ENCODE results near the gene HLA-G. TPM values are rescaled to one million over a fixed set of nuclear protein-coding genes. Genes with fewer than 3 reads are reported as not detected.

Gene HLA-G
- total RNA-seq, 4 donors from 2014 or later: not detected

DNA sequence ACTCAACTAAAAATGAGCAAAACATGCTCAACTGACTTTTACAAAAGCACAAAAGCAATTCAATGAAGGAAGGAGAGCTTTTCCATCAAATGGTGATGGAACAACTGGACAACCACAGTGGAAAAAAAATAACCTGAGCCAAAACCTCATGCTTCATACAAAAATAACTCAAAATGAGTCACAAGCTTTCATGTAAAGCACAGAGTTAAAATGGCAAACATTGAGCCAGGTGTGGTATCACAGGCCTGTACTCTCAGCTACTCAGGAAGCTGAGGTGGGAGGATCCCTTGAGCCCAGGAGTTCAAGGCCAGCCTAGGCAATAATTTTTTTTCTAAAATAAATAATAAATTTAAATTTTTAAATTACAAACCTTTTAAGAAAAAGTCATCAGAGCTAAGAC is 18.4 kb upstream of the HLA-G start:
- ATAC-seq (ENCODE audit: low FRiP score) (no peak), DNase-seq (ENCODE audit: low spot score) (no peak)
- TF ChIP-seq CTCF (IDR thresholded peaks at IDR 0.05): no peak

GRCh38 chr6:29810371-29810770 is 17.3 kb upstream of the HLA-G start:
- ATAC-seq (ENCODE audit: low FRiP score): no peak
- DNase-seq (ENCODE audit: low spot score): no peak
- no peak for TF ChIP-seq CTCF (IDR thresholded peaks at IDR 0.05)

DNA sequence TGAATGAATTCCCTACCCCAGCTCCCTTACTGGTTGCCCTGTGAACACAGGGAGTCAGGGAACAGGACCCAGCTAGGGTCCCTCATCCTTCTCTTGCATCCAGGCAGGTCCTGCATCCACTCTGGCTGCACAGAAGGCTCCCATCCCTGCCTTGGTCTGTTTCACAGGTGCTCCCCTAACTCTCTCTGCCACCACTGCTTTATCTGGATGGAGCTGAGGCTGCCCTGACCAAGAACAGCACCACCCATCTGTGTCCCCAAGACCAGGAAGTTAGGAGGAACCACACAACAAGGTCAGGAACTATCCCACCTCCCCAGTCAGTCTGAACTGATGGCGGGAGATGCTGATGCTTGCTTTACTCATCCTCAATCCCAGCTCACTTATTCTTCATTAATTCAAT is 16.2 kb upstream of the HLA-G start:
- no peak for DNase-seq (ENCODE audit: low spot score)
- no peak for TF ChIP-seq CTCF (IDR thresholded peaks at IDR 0.05)
- ATAC-seq (ENCODE audit: low FRiP score): no peak

DNA sequence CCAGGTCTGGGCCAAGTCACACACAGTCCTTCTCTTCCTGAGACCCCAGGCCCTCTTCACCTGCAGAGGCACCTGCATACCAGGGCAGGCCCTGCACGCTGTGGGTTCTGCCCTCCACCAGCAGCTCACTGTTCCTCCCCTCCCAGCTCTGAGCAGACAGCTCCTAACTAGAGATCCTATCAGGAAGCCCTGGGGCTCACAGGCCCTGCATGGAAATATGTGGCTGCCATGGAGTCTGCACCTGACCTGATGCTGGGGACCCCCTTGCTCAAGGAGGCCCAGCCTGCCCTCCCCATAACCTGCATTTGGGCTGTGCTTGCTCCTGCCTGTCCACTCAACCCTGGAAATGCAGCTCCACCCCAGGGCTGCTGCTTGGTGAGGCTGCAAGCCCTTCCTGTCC is 14.6 kb upstream of the HLA-G start:
- TF ChIP-seq CTCF (IDR thresholded peaks at IDR 0.05): no peak
- no peak for DNase-seq (ENCODE audit: low spot score)
- no peak for ATAC-seq (ENCODE audit: low FRiP score)

- TF ChIP-seq CTCF (IDR thresholded peaks at IDR 0.05): no peak
- no peak for DNase-seq (ENCODE audit: low spot score)
- no peak for ATAC-seq (ENCODE audit: low FRiP score)
Observed at GRCh38 chr6:29813809-29814208, 13.8 kb upstream of the HLA-G start.

DNA sequence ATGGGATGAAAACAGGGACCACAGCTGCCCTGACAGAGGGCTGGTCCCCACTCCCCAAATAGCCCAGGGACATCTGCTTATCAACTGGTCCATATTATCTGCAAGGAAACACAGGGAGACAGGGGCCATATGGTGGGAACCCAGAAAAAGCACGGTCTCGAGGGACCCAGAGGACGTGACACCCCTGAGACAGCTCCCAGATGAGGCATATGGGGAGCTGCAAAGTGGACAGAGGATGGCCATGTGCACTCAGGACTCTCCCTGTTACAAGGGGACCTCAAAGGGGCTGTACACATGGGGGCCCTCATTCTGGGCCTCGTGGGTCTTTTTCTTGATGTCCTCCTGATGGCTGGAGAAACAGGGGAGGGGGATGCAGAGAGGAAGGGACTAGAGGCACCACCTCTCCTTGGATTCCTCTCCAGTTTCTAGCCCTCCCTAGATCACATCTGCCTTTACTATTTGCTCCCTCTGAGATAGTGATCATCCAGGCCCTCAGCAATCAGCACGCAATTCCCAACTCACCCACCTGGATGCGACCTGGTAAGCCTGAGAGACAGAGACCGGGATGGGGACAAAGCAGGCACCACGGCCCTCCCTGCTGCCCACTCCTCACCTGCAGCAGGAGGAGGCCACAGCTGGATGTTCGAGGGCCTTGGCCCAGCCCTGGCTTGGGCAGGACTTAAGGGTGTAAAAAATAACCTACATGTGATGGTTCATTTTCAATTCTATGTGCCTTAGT is 13.1 kb upstream of the HLA-G start:
- DNase-seq (ENCODE audit: low spot score) (no peak), ATAC-seq (ENCODE audit: low FRiP score) (no peak)
- no peak for TF ChIP-seq CTCF (IDR thresholded peaks at IDR 0.05)

DNA sequence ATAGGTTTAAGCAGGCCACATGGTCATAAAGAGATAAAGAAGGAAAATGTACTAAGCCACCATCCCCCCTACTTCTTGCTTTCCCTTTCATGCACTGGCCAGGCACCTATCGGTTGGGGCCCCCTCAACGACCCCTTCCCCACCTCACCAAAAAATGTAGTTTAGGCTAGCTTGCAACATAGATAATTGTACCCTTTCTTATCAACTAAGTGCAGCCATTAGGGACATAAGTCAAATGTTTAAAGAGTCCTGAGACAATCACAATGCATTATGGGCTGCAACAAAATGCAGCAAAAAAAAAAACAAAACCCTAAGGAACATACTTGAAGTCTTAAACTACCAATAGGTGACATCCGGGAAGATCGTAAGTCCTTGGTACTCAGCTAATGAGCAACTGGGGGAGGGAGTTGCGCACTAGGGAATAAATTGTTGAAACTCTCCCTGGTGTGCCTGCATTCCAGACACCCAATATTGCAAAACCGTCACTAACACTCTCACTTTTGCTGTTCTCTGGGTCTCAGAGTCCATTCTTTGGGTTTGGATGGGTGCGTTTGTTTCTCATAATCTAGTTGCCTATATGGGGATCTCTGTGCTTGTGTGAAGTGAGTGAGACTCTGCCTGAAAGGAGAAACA is 12.4 kb upstream of the HLA-G start:
- TF ChIP-seq CTCF (IDR thresholded peaks at IDR 0.05): no peak
- ATAC-seq (ENCODE audit: low FRiP score) (no peak), DNase-seq (ENCODE audit: low spot score) (no peak)

Data from omental fat pad (tissue), 4 donors.